Lower lobe of right lung (tissue), 2 donors: Measurements from ENCODE around the gene XPO4. TPM values are rescaled to one million over a fixed set of nuclear protein-coding genes. Genes with fewer than 3 reads are reported as not detected.
A peak's percentile ranks its signal among the peaks of the same experiment; 100 is the strongest.

ENCODE experiments used
- ATAC-seq, 2 donors: fragments of 200-7000 bp; cut with Tn5 transposase; one replicate each; pipeline ENCODE4 v1.9.1; 2020 to 2022; ENCODE audit warnings: mild to moderate bottlenecking in 2 of 2, moderate library complexity in 2 of 2
- DNase-seq: peaks from one replicate; pipeline ENCODE4 v3.0.0-alpha.2; 2020
- H3K27ac ChIP-seq: fragments of 200-600 bp; one replicate; pipeline ENCODE4 v1.8.0; 2022
- H3K27me3 ChIP-seq: fragments of 200-600 bp; one replicate; pipeline ENCODE4 v1.8.0; 2022; ENCODE audit warnings: low read depth
- H3K36me3 ChIP-seq: fragments of 200-600 bp; one replicate; pipeline ENCODE4 v1.8.0; 2022; ENCODE audit warnings: mild to moderate bottlenecking
- H3K4me1 ChIP-seq: fragments of 200-600 bp; one replicate; pipeline ENCODE4 v1.8.0; 2022
- H3K4me3 ChIP-seq: fragments of 200-600 bp; one replicate; pipeline ENCODE4 v1.8.0; 2022; ENCODE audit warnings: mild to moderate bottlenecking
- H3K9me3 ChIP-seq: fragments of 200-600 bp; one replicate; pipeline ENCODE4 v1.8.0; 2022
- CTCF ChIP-seq: fragments of 200-600 bp; IDR thresholded peaks from one replicate; pipeline ENCODE4 v1.8.0; 2022; ENCODE audit warnings: antibody characterized with exemption, mild to moderate bottlenecking
- intact Hi-C: fragments of 100-400 bp; cut with DNase I; formaldehyde crosslinking; loops from one replicate; pipeline ENCODE4 v1.11.0; 2022
- total RNA-seq: library from RNA; stranded (reverse); fragmentation: NEBNext Ultra II Directional; extraction: Animal tissue kit (Norgen Biotek cat#: 25700); gene quantifications from one replicate; pipeline ENCODE4 v1.2.1, GENCODE V29; 2021
- donor health status: DM: no; HTN: yes; CAD: no; lungs with severe emphysema.

XPO4 gene
- total RNA-seq, 1 donor from 2014 or later: 17.1 TPM

- DNase-seq: no peak
- TF ChIP-seq CTCF: no peak
- no peaks in the 10 kb centered on the region for H3K27me3 ChIP-seq
- intact Hi-C loops: no loop called here
- no peak for ATAC-seq
- H3K4me3 ChIP-seq: no peak overlapping the region
- no peak overlapping the region for H3K27ac ChIP-seq
- peaks cover 21% of the 10 kb centered on the region for H3K36me3 ChIP-seq
- H3K4me1 ChIP-seq: no peaks in the 10 kb centered on the region
- H3K9me3 ChIP-seq: no peaks in the 10 kb centered on the region
These were observed 124.2 kb downstream of the XPO4 start for GRCh38 chr13:20778311-20778710.

- H3K27me3 ChIP-seq: no peaks in the 10 kb centered on the region
- H3K36me3 ChIP-seq: peaks cover 7% of the 10 kb centered on the region
- no peaks in the 10 kb centered on the region for H3K9me3 ChIP-seq
- no peak for ATAC-seq
- no peak for TF ChIP-seq CTCF
- intact Hi-C loops: no loop called here
- no peak overlapping the region for H3K4me3 ChIP-seq
- DNase-seq: no peak
- H3K4me1 ChIP-seq: peaks cover 9% of the 10 kb centered on the region
- no peak overlapping the region for H3K27ac ChIP-seq
These were observed 125.8 kb downstream of the XPO4 start for GRCh38 chr13:20776751-20777150.

DNA sequence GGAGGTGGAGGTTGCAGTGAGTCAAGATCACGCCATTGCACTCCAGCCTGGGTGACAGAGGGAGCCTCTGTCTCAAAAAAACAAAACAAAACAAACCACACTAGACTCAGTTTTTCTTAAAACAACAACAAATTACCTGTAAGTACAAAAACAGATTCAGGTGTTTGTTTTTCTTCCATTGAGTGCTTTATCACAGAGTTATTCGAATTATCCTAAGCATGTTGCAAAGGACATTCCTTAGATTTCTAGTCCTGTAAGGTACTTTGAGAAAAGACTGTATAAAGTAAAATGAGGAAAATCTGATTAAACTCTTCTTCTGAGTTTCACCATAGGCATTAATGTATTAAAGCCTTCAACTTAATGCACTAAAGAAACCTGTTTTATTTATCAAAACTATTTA lies 126.6 kb downstream of the XPO4 start:
- Histone ChIP-seq H3K27me3 (no peaks in the 10 kb centered on the region), H3K4me3 (no peak overlapping the region), H3K4me1 (peaks cover 9% of the 10 kb centered on the region), H3K27ac (no peak overlapping the region), H3K9me3 (no peaks in the 10 kb centered on the region), H3K36me3 (no peaks in the 10 kb centered on the region)
- no peak for TF ChIP-seq CTCF
- ATAC-seq (no peak), DNase-seq (no peak)
- intact Hi-C loops: no loop called here

GRCh38 chr13:20774746-20775145 lies 127.8 kb downstream of the XPO4 start:
- TF ChIP-seq CTCF: no peak
- intact Hi-C loops: no loop called here
- DNase-seq (no peak), ATAC-seq (no peak)
- Histone ChIP-seq H3K27me3 (no peaks in the 10 kb centered on the region), H3K4me1 (peaks cover 9% of the 10 kb centered on the region), H3K4me3 (no peak overlapping the region), H3K9me3 (no peaks in the 10 kb centered on the region), H3K27ac (no peak overlapping the region), H3K36me3 (no peaks in the 10 kb centered on the region)

DNA sequence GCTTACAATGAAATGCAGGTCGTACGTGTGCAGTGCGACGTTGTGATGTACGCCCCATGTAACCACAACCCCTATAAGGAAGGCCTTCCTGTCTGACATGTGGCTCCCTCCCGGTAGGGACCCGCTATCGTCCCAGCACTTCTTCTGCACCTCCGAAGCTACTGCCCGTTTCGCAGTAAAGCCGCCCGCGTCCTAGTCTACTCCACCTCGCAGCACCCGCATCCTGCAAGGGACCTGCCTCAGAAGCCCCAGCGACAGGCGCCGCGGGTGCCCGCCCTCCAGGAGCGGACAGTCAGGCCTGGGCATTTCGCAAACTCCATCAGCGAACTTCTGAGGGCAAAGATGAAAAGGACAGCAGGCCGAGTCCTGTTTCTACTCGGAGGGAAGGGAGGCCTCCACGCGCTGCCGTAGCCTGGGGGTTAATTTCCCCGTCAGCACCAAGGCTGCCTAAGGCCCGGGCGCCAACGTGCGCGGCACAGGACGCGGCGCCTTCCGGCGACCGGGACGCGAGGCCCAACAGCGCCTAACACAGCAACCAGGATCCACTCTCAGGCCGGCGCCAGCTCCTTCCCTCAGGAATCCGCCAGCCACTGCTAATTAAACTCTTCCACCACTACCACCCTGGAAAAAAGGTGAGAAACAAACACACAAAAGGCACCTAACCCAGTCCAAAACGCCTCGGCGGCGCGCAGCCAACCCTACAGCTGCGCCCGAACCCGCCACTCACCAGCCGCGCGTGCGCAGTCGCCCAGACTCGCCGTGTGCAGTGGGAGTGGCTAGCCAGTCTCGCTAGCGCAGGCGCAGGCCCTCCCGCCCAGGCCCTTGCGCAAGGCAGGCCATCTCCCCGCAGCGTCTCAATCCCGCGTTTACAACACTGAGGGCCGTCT lies 129.1 kb downstream of the XPO4 start, which contains the start of gene EEF1AKMT1:
Gene EEF1AKMT1, minus strand, starts transcription at position 768 of the 887 bp plus-strand sequence. CDS start 16,363 bp downstream, outside the sequence.
- no peaks in the 10 kb centered on the region for H3K36me3 ChIP-seq
- DNase-seq (peak; percentile 96), ATAC-seq (peak; percentile 99)
- peak within 1 kb of the TSS; percentile 83 for H3K4me3 ChIP-seq
- no peaks in the 10 kb centered on the region for H3K9me3 ChIP-seq
- TF ChIP-seq CTCF: no peak
- H3K4me1 ChIP-seq: peaks cover 9% of the 10 kb centered on the region
- intact Hi-C loops: no loop called here
- no peaks in the 10 kb centered on the region for H3K27me3 ChIP-seq
- H3K27ac ChIP-seq: peak within 1 kb of the TSS; percentile 94
